ENCODE results near the gene METAP1.
"Not testable (repeated sequence)": the region's sequence is repeated elsewhere in the genome, so short reads cannot be mapped to it uniquely, and the experiment has no call there.

METAP1 gene

GRCh38 chr4:99059550-99059949, 64.0 kb downstream of the METAP1 start:
- DNase-seq (ENCODE audit: low spot score) = no peak

GRCh38 chr4:99061048-99061700, 65.7 kb downstream of the METAP1 start:
- no peak for DNase-seq (ENCODE audit: low spot score)

GRCh38 chr4:99062120-99062519, 66.6 kb downstream of the METAP1 start:
- no peak for DNase-seq (ENCODE audit: low spot score)

GRCh38 chr4:99065521-99065920, 70.0 kb downstream of the METAP1 start:
- DNase-seq (ENCODE audit: low spot score) = not testable (repeated sequence)

- no peak for DNase-seq (ENCODE audit: low spot score)
Observed at GRCh38 chr4:99067617-99068016, 72.1 kb downstream of the METAP1 start.

GRCh38 chr4:99071159-99071558, 75.6 kb downstream of the METAP1 start:
- no peak for DNase-seq (ENCODE audit: low spot score)

- DNase-seq (ENCODE audit: low spot score) = no peak
Observed at GRCh38 chr4:99074816-99075215, 79.3 kb downstream of the METAP1 start.

- no peak for DNase-seq (ENCODE audit: low spot score)
Observed at GRCh38 chr4:99076292-99076976, 80.9 kb downstream of the METAP1 start.

- DNase-seq (ENCODE audit: low spot score) = no peak
Observed at GRCh38 chr4:99077177-99077576, 81.7 kb downstream of the METAP1 start.

- DNase-seq (ENCODE audit: low spot score) = no peak
Observed at GRCh38 chr4:99078336-99078735, 82.8 kb downstream of the METAP1 start.

GRCh38 chr4:99078931-99079624, 83.6 kb downstream of the METAP1 start:
- no peak for DNase-seq (ENCODE audit: low spot score)

- DNase-seq (ENCODE audit: low spot score) = no peak
Observed at GRCh38 chr4:99079625-99080295, 84.2 kb downstream of the METAP1 start.

GRCh38 chr4:99080869-99081268, 85.3 kb downstream of the METAP1 start:
- not testable (repeated sequence) for DNase-seq (ENCODE audit: low spot score)

- DNase-seq (ENCODE audit: low spot score) = no peak
Observed at GRCh38 chr4:99082192-99082591, 86.7 kb downstream of the METAP1 start.

- DNase-seq (ENCODE audit: low spot score) = no peak
Observed at GRCh38 chr4:99084595-99084994, 89.1 kb downstream of the METAP1 start.

GRCh38 chr4:99088023-99088449, 92.5 kb downstream of the METAP1 start:
- DNase-seq (ENCODE audit: low spot score) = no peak

- DNase-seq (ENCODE audit: low spot score) = peak; percentile 93
Observed at GRCh38 chr4:99088481-99089365, 93.2 kb downstream of the METAP1 start, which contains the start of gene ADH5. Gene ADH5, minus strand, starts transcription at chr4:99088788. Its CDS starts 88 bp downstream, at chr4:99088700.

GRCh38 chr4:99090481-99091215, 95.1 kb downstream of the METAP1 start:
- DNase-seq (ENCODE audit: low spot score) = no peak

- no peak for DNase-seq (ENCODE audit: low spot score)
Observed at GRCh38 chr4:99091216-99091575, 95.7 kb downstream of the METAP1 start.

GRCh38 chr4:99091841-99092240, 96.3 kb downstream of the METAP1 start:
- DNase-seq (ENCODE audit: low spot score) = not testable (repeated sequence)

GRCh38 chr4:99099311-99099710, 103.8 kb downstream of the METAP1 start:
- no peak for DNase-seq (ENCODE audit: low spot score)
